Hippocampal formation (tissue), 2 donors: Measurements from ENCODE around the gene GPR107.

ENCODE experiments used
- DNase-seq, 2 donors: peaks; one replicate each; lab custom pipeline; 2025; lab: John Stamatoyannopoulos, UW

GPR107 gene

GRCh38 chr9:130183133-130183762, 129.5 kb downstream of the GPR107 start:
- DNase-seq = no peak

- DNase-seq = no peak
Measured at GRCh38 chr9:130185017-130185416, 131.3 kb downstream of the GPR107 start.

- DNase-seq = no peak
Measured at GRCh38 chr9:130185490-130186031, 131.9 kb downstream of the GPR107 start.

GRCh38 chr9:130186051-130186450, 132.3 kb downstream of the GPR107 start:
- DNase-seq = no peak

GRCh38 chr9:130186839-130187522, 133.3 kb downstream of the GPR107 start:
- DNase-seq = no peak

- DNase-seq = no peak
Measured at GRCh38 chr9:130187523-130187846, 133.8 kb downstream of the GPR107 start.

GRCh38 chr9:130188860-130189481, 135.3 kb downstream of the GPR107 start:
- no peak for DNase-seq
